Gastrocnemius medialis (tissue), 4 donors: ENCODE data around the gene OR8G5.

Source experiments
- POLR2A ChIP-seq, 2 donors: fragments of 450-650 bp; IDR thresholded peaks; one replicate each; pipeline ENCODE4 v1.6.1; 2017; ENCODE audit warnings: antibody characterized with exemption in 2 of 2, mild to moderate bottlenecking in 2 of 2, moderate library complexity in 2 of 2
- TF ChIP-seq, protein P1 (sequence below), 5 experiments: fragments of 450-650 bp in 3 of 5; fragments of 200-600 bp in 2 of 5; sonication (generic) in 2 of 5; IDR thresholded peaks in 4 of 5; conservative IDR thresholded peaks in 1 of 5; 1 replicate in 4 of 5; 2 replicates in 1 of 5; pipeline ENCODE4 v1.5.1; 2016 to 2019; ENCODE audit warnings: antibody characterized with exemption in 5 of 5, mild to moderate bottlenecking in 3 of 5, moderate library complexity in 3 of 5

DNA sequence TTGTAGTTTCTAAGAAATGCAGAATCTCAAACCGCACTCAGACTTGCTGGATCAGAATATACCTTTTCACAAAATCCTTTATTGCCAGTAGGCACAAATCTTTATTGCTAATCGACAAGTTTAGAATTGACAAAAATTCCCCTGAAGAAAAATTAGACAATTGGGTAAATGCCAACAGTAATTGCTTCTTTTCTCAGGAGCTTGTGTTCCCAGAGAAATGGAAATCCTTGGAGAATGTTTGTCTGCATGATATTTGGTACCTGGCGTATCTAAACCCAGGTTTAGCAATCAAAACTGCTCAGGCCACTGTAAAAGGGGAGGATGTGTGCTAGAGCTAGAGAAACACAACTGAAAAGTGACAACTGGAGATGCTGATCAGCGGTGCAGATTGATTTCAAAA lies at the start of gene OR8G5:
- TF ChIP-seq, protein P1, sequence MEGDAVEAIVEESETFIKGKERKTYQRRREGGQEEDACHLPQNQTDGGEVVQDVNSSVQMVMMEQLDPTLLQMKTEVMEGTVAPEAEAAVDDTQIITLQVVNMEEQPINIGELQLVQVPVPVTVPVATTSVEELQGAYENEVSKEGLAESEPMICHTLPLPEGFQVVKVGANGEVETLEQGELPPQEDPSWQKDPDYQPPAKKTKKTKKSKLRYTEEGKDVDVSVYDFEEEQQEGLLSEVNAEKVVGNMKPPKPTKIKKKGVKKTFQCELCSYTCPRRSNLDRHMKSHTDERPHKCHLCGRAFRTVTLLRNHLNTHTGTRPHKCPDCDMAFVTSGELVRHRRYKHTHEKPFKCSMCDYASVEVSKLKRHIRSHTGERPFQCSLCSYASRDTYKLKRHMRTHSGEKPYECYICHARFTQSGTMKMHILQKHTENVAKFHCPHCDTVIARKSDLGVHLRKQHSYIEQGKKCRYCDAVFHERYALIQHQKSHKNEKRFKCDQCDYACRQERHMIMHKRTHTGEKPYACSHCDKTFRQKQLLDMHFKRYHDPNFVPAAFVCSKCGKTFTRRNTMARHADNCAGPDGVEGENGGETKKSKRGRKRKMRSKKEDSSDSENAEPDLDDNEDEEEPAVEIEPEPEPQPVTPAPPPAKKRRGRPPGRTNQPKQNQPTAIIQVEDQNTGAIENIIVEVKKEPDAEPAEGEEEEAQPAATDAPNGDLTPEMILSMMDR (IDR thresholded peaks at IDR 0.05 in 4 of 5, conservative IDR thresholded peaks at IDR 0.05 in 1 of 5): no peak
- TF ChIP-seq POLR2A (IDR thresholded peaks at IDR 0.05): no peak
